HepG2 (cell line): ENCODE results near the gene RNASE8. TPM values are rescaled to one million over a fixed set of nuclear protein-coding genes. Genes with fewer than 3 reads are reported as not detected.

Experiments used
- ADNP ChIP-seq: sonication (generic); formaldehyde crosslinking; IDR thresholded peaks from 2 replicates; pipeline ENCODE4 v1.4.0; 2020; ENCODE audit warnings: missing genetic modification reagents
- ARID4A ChIP-seq: sonication (generic); formaldehyde crosslinking; IDR thresholded peaks from 2 replicates; pipeline ENCODE4 v1.5.0; 2020; ENCODE audit warnings: mild to moderate bottlenecking, missing genetic modification reagents, borderline replicate concordance
- BCL6 ChIP-seq: IDR thresholded peaks from 2 replicates; pipeline ENCODE4 v1.6.1; 2016; ENCODE audit warnings: missing genetic modification reagents, missing compliant biosample characterization
- CENPBD1 ChIP-seq: sonication (generic); formaldehyde crosslinking; IDR thresholded peaks from 2 replicates; pipeline ENCODE4 v1.8.0; 2022; ENCODE audit warnings: missing genetic modification reagents, low read depth, mild to moderate bottlenecking, borderline replicate concordance
- DNMT1 ChIP-seq: sonication (generic); formaldehyde crosslinking; IDR thresholded peaks from 2 replicates; pipeline ENCODE4 v1.5.1; 2020; ENCODE audit warnings: mild to moderate bottlenecking, missing genetic modification reagents
- GATA4 ChIP-seq: sonication (generic); IDR thresholded peaks from 2 replicates; pipeline ENCODE4 v1.6.1; 2016; ENCODE audit warnings: antibody characterized with exemption, low read depth, borderline replicate concordance
- HOXA7 ChIP-seq: sonication (generic); formaldehyde crosslinking; IDR thresholded peaks from 2 replicates; pipeline ENCODE4 v1.8.1; 2022; ENCODE audit warnings: mild to moderate bottlenecking, missing genetic modification reagents, moderate library complexity
- IKZF1 ChIP-seq: fragments of 450-650 bp; IDR thresholded peaks from 2 replicates; pipeline ENCODE4 v1.7.1; 2016
- JARID2 ChIP-seq: sonication (generic); formaldehyde crosslinking; IDR thresholded peaks from 2 replicates; pipeline ENCODE4 v1.8.1; 2023; ENCODE audit warnings: missing genetic modification reagents, inconsistent platforms; ENCODE audit not compliant: insufficient replicate concordance
- JUND ChIP-seq: sonication (generic); formaldehyde crosslinking; IDR thresholded peaks from 2 replicates; pipeline ENCODE4 v1.8.0; 2022; ENCODE audit warnings: mild to moderate bottlenecking, missing genetic modification reagents
- PHF21A ChIP-seq: sonication (generic); formaldehyde crosslinking; IDR thresholded peaks from 2 replicates; pipeline ENCODE4 v1.5.0; 2020; ENCODE audit warnings: mild to moderate bottlenecking, missing genetic modification reagents
- SP1 ChIP-seq, 2 experiments: fragments of 450-650 bp in 1 of 2; sonication (generic) in 1 of 2; formaldehyde crosslinking in 1 of 2; IDR thresholded peaks; 2 replicates each; pipeline versions ENCODE4 v1.4.0 to v1.6.1; 2016 to 2020; ENCODE audit warnings: missing genetic modification reagents in 1 of 2
- SSRP1 ChIP-seq: IDR thresholded peaks from 2 replicates; pipeline ENCODE4 v1.6.1; 2016; ENCODE audit warnings: control low read depth
- ZFAT ChIP-seq: sonication (generic); formaldehyde crosslinking; conservative IDR thresholded peaks from 2 replicates; pipeline ENCODE4 v1.8.1; 2023; ENCODE audit warnings: missing genetic modification reagents, inconsistent platforms
- ZMYM4 ChIP-seq: sonication (generic); formaldehyde crosslinking; IDR thresholded peaks from 2 replicates; pipeline ENCODE4 v1.8.1; 2023; ENCODE audit warnings: mild to moderate bottlenecking, missing genetic modification reagents
- ZNF33A ChIP-seq: sonication (generic); formaldehyde crosslinking; IDR thresholded peaks from 2 replicates; pipeline ENCODE4 v1.5.1; 2020; ENCODE audit warnings: missing genetic modification reagents, mild to moderate bottlenecking, moderate library complexity, borderline replicate concordance
- ZNF460 ChIP-seq: sonication (generic); formaldehyde crosslinking; IDR thresholded peaks from 2 replicates; pipeline ENCODE4 v1.5.1; 2020; ENCODE audit warnings: missing genetic modification reagents, mild to moderate bottlenecking, borderline replicate concordance
- ZNF639 ChIP-seq: conservative IDR thresholded peaks from 2 replicates; pipeline ENCODE4 v1.6.1; 2018; ENCODE audit warnings: missing genetic modification reagents
- polyA plus RNA-seq, 8 experiments: library from polyadenylated mRNA; depleted of rRNA in 3 of 8; stranded (reverse) in 7 of 8; unstranded in 1 of 8; fragments of >200 nt; fragmentation: Illumina TruSeq in 4 of 8; extraction: Trizol in 4 of 8; gene quantifications; 2 replicates each; pipeline versions ENCODE4 v1.2.1 to v1.2.3, GENCODE V29; 2011 to 2016; ENCODE audit warnings: low read depth in 4 of 8, missing spikeins in 1 of 8, mixed read lengths in 1 of 8; ENCODE audit not compliant: insufficient read depth in 1 of 8
- total RNA-seq, 5 experiments: library from RNA; depleted of rRNA; stranded (reverse); fragments of >200 nt; fragmentation: Illumina TruSeq; extraction: Trizol; gene quantifications; 2 replicates each; pipeline ENCODE4 v1.2.3, GENCODE V29; 2016; ENCODE audit warnings: low read depth in 1 of 5
- TF ChIP-seq, protein P1 (sequence below): fragments of 450-650 bp; IDR thresholded peaks from 2 replicates; pipeline ENCODE4 v1.6.1; 2016
- TF ChIP-seq, protein P2 (sequence below): sonication (generic); formaldehyde crosslinking; IDR thresholded peaks from 2 replicates; pipeline ENCODE4 v1.5.0; 2020; ENCODE audit warnings: missing genetic modification reagents
- TF ChIP-seq, protein P3 (sequence below): IDR thresholded peaks from 2 replicates; pipeline ENCODE4 v1.6.1; 2018; ENCODE audit warnings: missing genetic modification reagents

Gene RNASE8
- total and polyA plus RNA-seq, 2 of the 13 experiments (the other 11 are each of a cell fraction or from before 2014, with no cell fraction given) = not detected

DNA sequence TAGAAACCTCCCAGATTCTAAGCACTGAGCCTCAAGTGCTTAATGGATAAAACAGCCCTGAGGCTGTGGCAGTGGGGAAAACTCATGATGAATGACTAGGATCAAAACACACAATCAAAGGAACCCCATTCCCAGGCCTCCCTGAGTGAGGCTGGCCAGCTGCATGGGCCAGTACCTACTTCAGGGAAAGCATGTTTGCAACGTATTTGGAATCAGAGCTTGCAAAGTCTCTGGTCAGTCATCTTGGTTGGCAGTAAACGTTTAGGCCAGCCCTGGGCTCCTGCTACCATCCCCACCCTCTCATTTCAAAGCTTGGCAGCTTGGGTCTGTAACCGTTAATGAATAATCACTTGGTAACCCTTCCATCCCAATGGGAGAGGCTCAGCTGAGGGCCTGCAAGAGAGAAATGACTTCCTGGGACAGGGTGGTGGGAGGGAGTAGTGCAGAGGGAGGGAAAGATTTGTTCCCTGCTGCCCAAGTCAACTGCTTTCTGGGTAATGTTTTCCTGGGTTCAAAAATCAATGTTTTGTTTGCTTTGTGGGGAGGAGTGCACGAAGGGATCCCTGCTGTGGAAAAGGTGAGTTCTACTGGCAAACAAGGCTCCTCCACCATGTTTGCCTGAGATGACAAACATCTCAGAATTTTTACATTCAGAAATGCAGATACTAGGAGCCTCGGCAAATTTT lies 2.0 kb upstream of the RNASE8 start (continued):
- TF ChIP-seq, protein P1, sequence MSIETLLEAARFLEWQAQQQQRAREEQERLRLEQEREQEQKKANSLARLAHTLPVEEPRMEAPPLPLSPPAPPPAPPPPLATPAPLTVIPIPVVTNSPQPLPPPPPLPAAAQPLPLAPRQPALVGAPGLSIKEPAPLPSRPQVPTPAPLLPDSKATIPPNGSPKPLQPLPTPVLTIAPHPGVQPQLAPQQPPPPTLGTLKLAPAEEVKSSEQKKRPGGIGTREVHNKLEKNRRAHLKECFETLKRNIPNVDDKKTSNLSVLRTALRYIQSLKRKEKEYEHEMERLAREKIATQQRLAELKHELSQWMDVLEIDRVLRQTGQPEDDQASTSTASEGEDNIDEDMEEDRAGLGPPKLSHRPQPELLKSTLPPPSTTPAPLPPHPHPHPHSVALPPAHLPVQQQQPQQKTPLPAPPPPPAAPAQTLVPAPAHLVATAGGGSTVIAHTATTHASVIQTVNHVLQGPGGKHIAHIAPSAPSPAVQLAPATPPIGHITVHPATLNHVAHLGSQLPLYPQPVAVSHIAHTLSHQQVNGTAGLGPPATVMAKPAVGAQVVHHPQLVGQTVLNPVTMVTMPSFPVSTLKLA = no peak
- TF ChIP-seq SSRP1 (CRISPR knock-in tag) (no peak), ARID4A (CRISPR knock-in tag) (peak; percentile 76; the same call in 1 of the 2 replicates), JUND (CRISPR knock-in tag) (peak; percentile 75), ZNF639 (peak; percentile 80), DNMT1 (CRISPR knock-in tag) (no peak), SP1 (IDR thresholded peaks at IDR 0.05) (no peak), SP1 (CRISPR knock-in tag; IDR thresholded peaks at IDR 0.05) (peak; percentile 34; the same call in 1 of the 2 replicates), BCL6 (CRISPR knock-in tag) (peak; percentile 79), ADNP (CRISPR knock-in tag) (no peak), ZNF460 (CRISPR knock-in tag) (no peak), GATA4 (0 out of 2 replicates have a peak, but pooled peaks have one; percentile 30), IKZF1 (no peak), CENPBD1 (CRISPR knock-in tag) (no peak), HOXA7 (CRISPR knock-in tag) (no peak), ZNF33A (no peak), PHF21A (peak; percentile 100), JARID2 (CRISPR knock-in tag) (no peak), ZFAT (CRISPR knock-in tag) (0 out of 2 replicates have a peak, but pooled peaks have one; percentile 50), ZMYM4 (CRISPR knock-in tag) (peak; percentile 86)
- TF ChIP-seq, protein P2, sequence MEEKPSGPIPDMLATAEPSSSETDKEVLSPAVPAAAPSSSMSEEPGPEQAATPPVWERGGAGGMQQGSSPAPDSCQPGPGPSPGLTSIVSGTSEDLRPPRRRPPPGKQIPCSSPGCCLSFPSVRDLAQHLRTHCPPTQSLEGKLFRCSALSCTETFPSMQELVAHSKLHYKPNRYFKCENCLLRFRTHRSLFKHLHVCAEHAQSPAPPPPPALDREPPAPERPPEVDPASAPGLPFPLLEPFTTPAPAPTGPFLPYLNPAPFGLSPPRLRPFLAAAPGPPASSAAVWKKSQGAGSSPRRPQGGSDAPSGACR = 0 out of 2 replicates have a peak, but pooled peaks have one; percentile 56
- TF ChIP-seq, protein P3, sequence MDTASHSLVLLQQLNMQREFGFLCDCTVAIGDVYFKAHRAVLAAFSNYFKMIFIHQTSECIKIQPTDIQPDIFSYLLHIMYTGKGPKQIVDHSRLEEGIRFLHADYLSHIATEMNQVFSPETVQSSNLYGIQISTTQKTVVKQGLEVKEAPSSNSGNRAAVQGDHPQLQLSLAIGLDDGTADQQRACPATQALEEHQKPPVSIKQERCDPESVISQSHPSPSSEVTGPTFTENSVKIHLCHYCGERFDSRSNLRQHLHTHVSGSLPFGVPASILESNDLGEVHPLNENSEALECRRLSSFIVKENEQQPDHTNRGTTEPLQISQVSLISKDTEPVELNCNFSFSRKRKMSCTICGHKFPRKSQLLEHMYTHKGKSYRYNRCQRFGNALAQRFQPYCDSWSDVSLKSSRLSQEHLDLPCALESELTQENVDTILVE = no peak
